ENCODE data around the gene DLG2.
A peak's percentile ranks its signal among the peaks of the same experiment; 100 is the strongest.
"Not testable (repeated sequence)": the region's sequence is repeated elsewhere in the genome, so short reads cannot be mapped to it uniquely, and the experiment has no call there.

DLG2 gene

DNA sequence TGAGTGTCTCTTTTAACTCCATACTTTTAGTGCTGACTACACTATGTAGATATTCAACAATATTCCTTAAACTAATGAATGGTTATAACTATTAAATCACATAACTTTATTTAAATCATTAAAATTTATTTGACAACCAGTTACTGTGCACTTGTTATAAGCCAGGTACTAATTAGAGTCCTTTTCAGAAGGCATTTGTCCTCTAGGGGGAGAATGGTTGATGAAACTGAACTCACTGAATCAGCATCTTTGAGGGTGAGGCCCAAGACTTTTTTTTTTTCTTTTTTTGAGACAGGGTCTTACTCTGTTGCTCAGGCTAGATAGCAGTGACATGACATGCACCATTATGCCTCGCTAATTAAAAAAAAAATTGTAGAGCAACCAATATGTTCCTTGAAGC is 1825.3 kb downstream of the DLG2 start:
- DNase-seq: no peak

- no peak for DNase-seq
Measured at GRCh38 chr11:83793310-83793709, 1833.8 kb downstream of the DLG2 start.

GRCh38 chr11:83791557-83791956 is 1835.6 kb downstream of the DLG2 start:
- DNase-seq: no peak

DNA sequence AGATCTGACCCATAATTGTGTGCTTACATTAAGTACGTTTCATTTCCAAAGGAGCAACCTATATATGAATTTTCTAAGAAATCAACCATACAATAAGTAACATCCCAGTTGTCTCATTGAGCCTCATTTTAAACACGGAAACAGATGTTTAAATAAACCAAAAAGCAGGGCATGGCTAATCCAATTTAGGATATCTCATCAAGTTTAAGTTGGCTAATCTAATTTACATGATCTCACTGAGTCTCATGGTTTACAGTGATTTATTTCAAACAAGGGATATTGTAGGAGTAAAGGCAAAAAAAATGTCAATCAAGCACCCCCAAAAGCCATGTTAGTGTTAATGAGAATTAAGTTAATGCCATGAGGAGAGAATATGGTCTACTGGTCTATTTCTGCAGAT is 1841.2 kb downstream of the DLG2 start:
- no peak for DNase-seq

GRCh38 chr11:83784419-83784818 is 1842.7 kb downstream of the DLG2 start:
- DNase-seq: no peak

GRCh38 chr11:83782329-83782728 is 1844.8 kb downstream of the DLG2 start:
- no peak for DNase-seq

DNA sequence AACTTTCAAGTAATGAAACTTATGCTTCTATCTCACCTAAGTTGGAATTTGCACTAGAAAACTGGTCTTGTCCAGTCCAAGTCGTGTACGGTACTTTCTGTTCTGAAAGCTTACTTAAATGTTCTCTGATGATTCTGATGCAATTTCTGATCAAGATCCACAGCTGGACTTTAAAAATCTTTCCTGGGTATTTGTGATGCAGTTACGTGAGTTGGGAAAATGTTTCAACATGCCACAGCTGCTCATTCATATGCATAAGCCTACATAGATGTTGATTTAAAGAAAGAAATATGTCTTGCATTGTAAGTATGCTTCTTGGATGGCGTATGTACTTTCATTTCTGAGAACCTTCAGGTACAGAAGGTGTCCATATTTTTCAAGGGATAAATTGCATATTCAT is 1847.3 kb downstream of the DLG2 start:
- no peak for DNase-seq

DNA sequence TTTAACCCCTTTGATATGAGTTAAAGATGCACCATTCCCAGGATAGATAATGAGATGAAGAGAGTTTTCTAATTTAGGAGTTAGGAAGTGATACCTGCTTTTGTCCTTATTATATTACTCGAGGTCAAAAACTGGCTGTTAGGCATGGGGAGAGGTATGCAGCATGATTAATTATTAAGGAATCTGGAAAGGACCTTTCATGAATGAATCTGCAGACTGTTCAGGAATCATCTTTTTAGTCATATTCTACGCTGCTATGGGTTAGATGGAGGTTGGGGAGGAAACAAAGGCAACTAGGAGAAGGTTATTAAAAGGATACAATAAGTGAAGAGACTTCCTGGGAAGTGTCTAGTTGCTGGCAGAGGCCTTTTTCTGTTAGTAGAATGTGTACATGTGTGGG is 1848.5 kb downstream of the DLG2 start:
- DNase-seq: no peak

- DNase-seq: no peak
Measured at GRCh38 chr11:83773950-83774880, 1852.9 kb downstream of the DLG2 start.

- no peak for DNase-seq
Measured at GRCh38 chr11:83768489-83768888, 1858.7 kb downstream of the DLG2 start.

DNA sequence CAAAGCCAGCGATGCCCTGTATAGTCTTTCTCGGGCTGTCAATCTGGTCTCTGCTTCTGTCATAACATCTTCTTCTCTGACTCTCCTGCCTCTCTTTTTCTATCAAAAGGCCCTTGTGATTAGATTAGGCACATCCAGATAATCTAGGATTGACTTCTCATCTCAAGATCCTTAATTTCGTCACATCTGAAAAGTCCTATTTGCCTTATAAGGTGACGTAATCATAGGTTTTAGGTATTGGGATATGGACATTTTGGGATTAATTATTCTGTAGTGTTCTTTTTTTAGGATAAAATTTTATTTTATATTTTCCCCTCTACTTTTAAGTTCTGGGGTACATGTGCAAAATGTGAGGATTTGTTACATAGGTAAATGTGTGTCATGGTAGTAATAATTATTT is 1860.2 kb downstream of the DLG2 start:
- no peak for DNase-seq

GRCh38 chr11:83764643-83765042 is 1862.5 kb downstream of the DLG2 start:
- no peak for DNase-seq

- DNase-seq: no peak
Measured at GRCh38 chr11:83760932-83761331, 1866.2 kb downstream of the DLG2 start.

DNA sequence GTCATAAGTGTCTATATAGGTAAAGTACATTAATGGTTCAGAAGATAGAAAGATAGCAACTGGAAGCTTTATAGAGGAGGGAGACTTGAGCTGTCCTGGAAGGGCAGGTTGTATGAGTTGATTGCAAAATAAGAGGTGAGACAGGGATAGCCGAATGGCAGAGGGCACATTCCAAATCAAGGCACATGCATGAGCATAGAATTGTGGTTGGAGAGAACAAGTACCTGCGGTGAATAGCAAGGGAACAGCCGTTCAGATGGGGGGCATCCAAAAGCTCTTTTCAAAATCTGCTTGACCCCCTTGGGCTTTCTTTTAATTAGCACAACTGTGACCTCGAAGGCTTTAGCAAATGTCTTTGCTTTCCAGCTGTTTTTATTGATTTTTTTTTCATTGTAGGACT is 1868.0 kb downstream of the DLG2 start:
- DNase-seq: no peak

GRCh38 chr11:83751041-83751440 is 1876.1 kb downstream of the DLG2 start:
- no peak for DNase-seq

DNA sequence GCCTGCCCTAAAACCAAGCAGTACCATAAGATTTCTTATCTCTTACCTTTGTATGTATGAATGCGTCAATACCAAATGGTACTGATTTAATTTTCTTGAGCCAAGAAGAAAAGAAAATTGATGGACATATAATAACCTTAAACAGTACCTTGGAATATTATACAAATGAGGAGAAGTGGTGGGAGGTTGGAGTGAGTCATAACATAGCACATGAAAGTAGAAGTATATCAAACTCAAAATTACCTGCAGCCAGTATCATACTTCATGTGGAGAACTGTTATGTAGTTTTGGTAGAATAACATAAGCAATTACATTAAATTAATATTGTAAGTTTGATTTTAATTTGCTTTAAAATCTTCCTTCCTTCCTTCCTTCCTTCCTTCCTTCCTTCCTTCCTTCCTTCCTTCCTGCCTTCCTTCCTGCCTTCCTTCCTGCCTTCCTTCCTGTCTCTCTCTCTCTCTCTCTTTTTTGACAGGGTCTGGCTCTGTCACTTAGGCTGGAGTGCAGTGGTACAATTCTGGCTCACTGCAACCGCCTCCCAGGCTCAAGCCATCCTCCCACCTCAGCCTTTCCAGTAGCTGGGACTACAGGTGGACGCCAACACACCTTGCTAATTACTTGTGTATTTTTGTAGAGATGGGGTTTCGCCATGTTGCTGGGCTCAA is 1880.1 kb downstream of the DLG2 start:
- no peak for DNase-seq

GRCh38 chr11:83744620-83745192 is 1882.4 kb downstream of the DLG2 start:
- no peak for DNase-seq

DNA sequence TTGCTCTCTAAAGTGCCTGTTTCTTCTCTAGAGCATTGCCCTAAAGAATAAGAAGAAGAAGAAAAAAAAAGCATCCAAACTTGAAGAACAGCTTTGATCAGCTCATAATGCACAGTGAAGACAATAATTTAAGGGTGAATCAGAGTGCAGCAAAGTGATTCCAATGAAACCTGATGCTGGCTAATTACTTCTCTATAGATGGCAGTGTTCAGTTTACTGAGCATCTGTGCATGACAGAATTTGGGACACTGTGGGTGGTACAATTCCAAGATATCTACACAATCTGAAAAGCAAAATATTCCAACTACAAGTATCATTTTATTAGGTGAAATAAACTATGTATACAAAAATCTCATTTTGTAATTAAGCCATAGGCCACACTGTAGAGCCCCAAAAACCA is 1890.5 kb downstream of the DLG2 start:
- peak; percentile 13 for DNase-seq

DNA sequence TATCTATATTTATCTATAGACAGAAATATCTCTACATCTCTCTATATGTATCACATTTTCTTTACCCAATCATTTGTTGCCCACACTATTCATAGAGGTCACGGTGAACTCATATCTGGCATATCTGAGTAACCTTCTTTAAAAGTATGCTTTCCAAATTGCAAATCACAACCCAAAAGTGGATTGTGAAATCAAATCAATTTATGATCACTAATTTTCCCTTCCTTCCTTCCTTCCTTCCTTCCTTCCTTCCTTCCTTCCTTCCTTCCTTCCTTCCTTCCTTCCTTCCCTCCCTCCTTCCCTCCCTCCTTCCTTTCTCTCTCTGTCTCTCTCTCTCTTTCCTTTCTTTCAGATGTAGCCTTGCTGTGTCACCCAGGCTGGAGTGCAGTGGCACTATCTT is 1893.0 kb downstream of the DLG2 start:
- DNase-seq: no peak

DNA sequence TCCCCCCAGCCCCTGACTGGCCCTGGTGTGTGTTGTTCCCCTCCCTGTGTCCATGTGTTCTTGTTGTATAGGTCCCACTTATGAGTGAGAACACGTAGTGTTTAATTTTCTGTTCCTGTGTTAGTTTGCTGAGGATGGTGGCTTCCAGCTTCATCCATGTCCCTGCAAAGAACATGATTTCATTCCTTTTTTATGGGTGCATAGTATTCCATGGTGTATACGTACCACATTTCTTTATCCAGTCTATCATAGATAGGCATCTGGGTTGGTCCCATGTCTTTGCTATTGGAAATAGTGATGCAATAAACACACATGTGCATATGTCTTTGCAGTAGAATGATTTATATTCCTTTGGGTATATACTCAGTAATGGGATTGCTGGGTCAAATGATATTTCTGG is 1895.9 kb downstream of the DLG2 start:
- not testable (repeated sequence) for DNase-seq

- no peak for DNase-seq
Measured at GRCh38 chr11:83728281-83728680, 1898.9 kb downstream of the DLG2 start.

DNA sequence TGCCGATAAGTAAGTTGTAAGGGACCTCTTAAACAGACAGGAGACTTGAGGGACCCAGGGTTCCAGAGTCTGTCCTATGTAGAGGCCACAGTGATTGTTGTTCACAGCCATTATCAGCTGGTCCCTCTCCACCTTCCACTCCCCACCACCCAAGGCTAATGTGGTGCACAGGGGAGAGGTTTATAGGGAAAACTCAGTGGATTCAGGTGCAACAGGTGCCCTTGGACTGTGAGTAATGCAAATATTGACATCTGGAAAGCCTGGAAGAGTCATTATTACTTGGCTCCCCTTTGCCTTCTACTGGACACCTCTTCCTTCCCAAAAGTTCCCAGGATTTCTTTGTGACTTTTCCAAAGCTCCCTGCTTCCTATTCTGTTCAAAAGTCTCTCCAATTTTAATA is 1899.9 kb downstream of the DLG2 start:
- no peak for DNase-seq

DNA sequence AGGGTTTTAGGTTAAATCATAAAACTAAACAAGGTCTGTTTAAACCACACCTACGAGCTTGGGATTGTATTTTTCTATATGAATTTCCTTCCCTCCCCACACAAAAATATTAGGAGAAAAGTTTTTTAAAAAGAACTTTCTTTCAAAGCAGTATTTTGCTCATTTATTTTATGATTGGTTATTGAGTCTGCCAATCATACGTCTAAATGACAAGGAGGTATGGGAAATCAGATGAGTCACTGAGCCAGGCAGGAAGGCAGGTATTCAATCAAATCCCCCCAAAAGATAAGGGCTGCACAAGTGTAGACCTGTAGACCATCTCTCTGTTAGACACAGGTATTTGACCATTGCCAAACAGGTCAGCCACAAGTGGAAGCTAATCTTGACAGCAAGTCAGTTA is 1900.8 kb downstream of the DLG2 start:
- DNase-seq: no peak

DNA sequence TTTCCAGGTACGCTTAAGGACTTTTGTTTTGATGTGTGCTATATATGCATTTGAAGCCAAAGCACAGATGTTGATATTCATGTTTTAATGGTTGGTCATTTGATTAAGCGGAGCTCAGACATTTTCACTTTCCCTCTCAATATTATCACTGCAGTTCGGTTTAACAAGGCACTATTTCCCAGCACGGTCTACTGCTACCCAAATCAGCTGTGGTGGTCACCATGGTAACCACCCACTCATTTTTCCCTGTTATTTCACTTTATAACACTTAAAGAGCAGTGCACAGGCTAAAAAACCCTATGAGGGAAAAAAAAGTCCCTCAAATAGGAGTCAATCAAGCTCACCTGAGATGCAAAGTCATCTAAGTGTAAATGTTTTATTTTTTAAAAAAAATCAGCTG is 1901.4 kb downstream of the DLG2 start:
- no peak for DNase-seq
